Measurements from ENCODE around the gene ZNF565.

The ZNF565 gene

DNA sequence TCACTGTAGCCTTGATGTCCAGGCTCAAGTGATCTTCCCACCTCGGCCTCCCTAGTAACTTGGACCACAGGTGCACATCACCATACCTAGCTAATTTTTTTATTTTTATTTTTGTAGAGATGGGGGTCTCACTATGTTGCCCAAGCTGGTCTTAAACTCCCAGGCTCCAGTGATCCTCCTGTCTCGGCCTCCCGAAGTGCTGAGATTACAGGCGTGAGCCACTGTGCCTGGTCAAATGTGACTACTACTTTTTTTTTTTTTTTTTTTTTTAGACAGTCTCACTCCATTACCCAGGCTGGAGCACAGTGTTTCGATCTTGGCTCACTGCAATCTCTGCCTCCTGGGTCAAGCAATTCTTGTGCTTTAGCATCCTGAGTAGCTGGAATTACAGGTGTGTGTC, 41.6 kb downstream of the ZNF565 start:
- TF ChIP-seq, protein P1, sequence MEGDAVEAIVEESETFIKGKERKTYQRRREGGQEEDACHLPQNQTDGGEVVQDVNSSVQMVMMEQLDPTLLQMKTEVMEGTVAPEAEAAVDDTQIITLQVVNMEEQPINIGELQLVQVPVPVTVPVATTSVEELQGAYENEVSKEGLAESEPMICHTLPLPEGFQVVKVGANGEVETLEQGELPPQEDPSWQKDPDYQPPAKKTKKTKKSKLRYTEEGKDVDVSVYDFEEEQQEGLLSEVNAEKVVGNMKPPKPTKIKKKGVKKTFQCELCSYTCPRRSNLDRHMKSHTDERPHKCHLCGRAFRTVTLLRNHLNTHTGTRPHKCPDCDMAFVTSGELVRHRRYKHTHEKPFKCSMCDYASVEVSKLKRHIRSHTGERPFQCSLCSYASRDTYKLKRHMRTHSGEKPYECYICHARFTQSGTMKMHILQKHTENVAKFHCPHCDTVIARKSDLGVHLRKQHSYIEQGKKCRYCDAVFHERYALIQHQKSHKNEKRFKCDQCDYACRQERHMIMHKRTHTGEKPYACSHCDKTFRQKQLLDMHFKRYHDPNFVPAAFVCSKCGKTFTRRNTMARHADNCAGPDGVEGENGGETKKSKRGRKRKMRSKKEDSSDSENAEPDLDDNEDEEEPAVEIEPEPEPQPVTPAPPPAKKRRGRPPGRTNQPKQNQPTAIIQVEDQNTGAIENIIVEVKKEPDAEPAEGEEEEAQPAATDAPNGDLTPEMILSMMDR (IDR thresholded peaks at IDR 0.05; ENCODE audit: low read depth, low read length): no peak

DNA sequence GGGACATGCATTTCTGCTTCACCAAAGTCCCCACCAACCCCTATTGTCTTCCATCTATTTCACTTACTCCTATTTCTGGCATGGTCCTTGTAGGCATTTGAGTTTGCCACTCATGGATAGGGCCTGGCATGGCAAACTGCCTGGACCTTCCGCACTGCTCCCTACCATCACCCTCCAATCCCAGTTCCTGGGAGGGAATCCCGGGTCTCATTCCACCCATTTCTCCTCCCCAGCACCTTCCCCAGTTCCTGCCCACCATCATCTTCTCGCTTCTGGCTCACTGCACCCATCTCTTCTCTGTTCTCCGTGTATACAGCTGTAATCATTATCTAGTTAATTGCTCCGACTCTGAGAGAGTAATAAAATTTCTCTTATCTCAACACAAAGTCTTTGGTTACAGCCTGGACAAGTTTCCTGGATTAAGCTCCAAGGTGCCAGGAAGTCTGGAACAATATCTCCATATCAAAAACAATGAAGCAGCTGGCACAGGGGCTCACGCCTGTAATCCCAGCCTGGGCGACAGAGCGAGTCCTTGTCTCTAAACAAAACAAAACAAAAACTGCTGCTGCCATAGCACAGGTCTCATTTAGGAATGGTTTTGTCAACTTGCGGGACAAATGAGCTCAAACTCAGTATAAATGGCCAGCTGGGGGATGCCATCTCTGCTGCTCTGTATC, 45.2 kb downstream of the ZNF565 start:
- no peak overlapping the region for H3K4me3 ChIP-seq (replicated peaks in 1 of 2; ENCODE audit: low read depth in 2 of 2, low read length in 2 of 2)
- TF ChIP-seq, protein P1 (IDR thresholded peaks at IDR 0.05; ENCODE audit: low read depth, low read length): no peak
- peak in 1 of 2 donors; percentile 53 for DNase-seq (ENCODE audit: low read depth in 2 of 2)

More for the DNA sequence above, 41.6 kb downstream of the ZNF565 start:
- no peak for DNase-seq (ENCODE audit: low read depth in 2 of 2)
- no peak overlapping the region for H3K4me3 ChIP-seq (replicated peaks in 1 of 2; ENCODE audit: low read depth in 2 of 2, low read length in 2 of 2)

DNA sequence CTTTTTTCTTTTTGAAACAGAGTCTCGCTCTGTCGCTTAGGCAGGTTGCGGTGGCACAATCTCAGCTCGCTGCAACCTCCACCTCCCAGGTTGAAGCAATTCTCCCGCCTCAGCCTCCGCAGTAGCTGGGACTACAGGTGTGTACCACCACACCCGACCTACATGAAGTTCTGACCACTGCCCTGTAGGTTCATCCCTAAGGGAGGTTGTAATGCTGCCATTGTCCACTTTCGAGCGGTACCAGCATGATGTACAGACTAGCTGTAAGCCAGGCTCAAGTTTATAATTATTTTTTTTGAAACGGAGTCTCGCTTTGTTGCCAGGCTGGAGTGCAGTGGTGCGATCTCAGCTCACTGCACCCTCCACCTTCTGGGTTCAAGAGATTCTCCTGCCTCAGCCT, 50.7 kb downstream of the ZNF565 start:
- DNase-seq (ENCODE audit: low read depth in 2 of 2): no peak
- TF ChIP-seq, protein P1 (IDR thresholded peaks at IDR 0.05; ENCODE audit: low read depth, low read length): no peak
- no peak overlapping the region for H3K4me3 ChIP-seq (replicated peaks in 1 of 2; ENCODE audit: low read depth in 2 of 2, low read length in 2 of 2)

DNA sequence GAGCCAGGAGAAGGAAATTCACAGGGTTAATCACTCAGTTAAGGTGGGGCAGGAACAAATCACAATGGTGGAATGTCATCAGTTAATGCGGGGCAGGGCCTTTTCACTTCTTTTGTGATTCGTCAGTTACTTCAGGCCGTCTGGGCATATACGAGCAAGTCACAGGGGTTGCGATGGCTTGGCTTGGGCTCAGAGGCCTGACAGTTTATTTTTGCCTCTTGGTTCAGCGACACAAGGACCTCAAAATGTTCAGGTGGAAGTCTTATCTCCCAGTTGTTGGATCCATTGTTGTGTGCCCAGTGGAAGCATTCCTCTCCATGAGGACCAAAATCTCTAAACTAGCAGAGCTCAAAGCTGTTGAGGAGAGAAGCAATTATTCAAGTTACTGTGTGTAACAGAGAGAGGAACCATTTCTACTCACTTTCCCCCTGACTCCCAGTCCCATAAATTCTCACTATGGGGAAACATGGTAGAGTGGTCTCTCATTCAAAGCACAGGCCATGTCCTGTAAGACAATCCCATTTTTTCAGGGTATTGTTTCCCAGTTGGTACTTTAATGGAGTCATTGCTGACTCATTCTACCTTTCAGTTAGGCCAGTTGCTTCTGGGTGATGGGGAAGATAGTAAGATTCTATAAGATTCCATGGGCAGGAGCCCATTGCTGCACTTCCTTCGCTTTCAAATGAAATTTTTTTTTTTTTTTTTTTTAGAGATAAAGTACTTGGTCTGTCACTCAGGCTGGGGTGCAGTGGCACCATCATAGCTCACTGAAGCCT, 53.5 kb downstream of the ZNF565 start:
- no peak overlapping the region for H3K4me3 ChIP-seq (replicated peaks in 1 of 2; ENCODE audit: low read depth in 2 of 2, low read length in 2 of 2)
- no peak for DNase-seq (ENCODE audit: low read depth in 2 of 2)
- TF ChIP-seq, protein P1 (IDR thresholded peaks at IDR 0.05; ENCODE audit: low read depth, low read length): no peak

DNA sequence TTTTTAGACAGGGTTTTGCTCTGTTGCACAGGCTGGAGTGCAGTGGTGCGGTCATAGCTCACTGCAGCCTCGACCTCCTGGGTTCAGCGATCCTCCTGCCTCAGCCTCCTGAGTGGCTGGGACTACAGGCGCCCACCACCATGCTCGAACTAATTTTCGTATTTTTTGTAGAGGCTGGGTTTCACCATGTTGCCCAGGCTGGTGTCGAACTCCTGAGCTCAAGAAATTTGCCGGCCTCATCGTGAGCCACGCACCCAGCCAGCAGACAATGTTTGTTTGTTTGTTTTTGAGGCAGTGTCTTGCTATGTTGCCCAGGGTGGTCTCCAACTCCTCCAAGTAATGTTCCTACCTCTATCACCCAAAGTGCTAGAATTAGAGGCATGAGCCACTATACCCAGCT, 61.3 kb downstream of the ZNF565 start:
- TF ChIP-seq, protein P1 (IDR thresholded peaks at IDR 0.05; ENCODE audit: low read depth, low read length): no peak
- H3K4me3 ChIP-seq (replicated peaks in 1 of 2; ENCODE audit: low read depth in 2 of 2, low read length in 2 of 2): peak overlapping the region in 1 of 2 donors; percentile 64
- no peak for DNase-seq (ENCODE audit: low read depth in 2 of 2)

DNA sequence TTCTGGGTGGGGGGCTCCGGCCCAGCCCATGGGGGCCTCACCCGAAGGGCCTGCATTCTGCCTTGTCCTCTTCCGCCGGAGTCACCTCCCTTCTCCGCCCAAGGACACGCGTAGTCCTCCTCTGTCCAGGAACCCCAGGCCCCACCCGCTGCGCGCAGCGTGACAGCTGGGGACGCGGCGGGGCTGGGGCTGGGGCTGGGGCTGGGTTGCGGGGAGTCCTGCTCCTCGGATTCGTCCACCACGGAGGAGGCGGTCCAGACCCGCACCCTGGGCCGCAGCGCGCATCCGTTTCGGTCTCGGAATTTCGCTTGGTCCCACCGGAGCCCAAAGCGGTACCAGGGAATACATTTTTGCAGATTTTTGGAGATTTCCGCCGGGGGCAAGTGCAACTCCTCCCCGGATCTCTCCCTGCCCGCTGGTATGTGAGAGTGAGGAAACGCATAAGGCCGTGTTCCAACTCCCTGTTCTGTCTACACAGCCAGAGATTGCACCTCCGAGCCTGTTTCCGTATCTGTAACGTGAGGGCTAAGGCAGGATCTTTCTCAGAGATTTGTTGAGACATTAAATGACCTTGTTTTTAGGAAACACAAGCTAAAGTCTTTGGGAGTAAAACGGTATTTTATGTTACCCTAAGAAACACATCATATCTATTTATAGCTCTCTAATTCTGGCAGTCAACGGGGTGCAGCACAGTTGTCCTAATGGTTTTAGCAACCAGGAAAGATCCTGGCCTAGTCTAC, 61.9 kb downstream of the ZNF565 start, which contains the start of gene COX7A1:
Gene COX7A1, minus strand, starts transcription at position 96 of the 740 bp plus-strand sequence. Its CDS starts 40 bp downstream, at position 56.
- peak; percentile 70 for DNase-seq (ENCODE audit: low read depth in 2 of 2)
- H3K4me3 ChIP-seq (replicated peaks in 1 of 2; ENCODE audit: low read depth in 2 of 2, low read length in 2 of 2): peak within 1 kb of the TSS; percentile 51 to 64
- TF ChIP-seq, protein P1 (IDR thresholded peaks at IDR 0.05; ENCODE audit: low read depth, low read length): no peak

All from cardiac fibroblast (primary cell).